Activated CD4-positive, alpha-beta memory T cell treated with anti-CD3 and anti-CD28 coated beads, Interleukin-2, amount 10 ng/mL, durations not matched to agents 7 days and 5 days (primary cell): ENCODE measurements around the gene TENM4. TPM values are rescaled to one million over a fixed set of nuclear protein-coding genes. Genes with fewer than 3 reads are reported as not detected.
A peak's percentile ranks its signal among the peaks of the same experiment; 100 is the strongest.
"Not testable (repeated sequence)": the region's sequence is repeated elsewhere in the genome, so short reads cannot be mapped to it uniquely, and the experiment has no call there.

ENCODE experiments used
- CTCF ChIA-PET: fragments of 350-600 bp; sonication (Branson Sonifier 250); formaldehyde crosslinking; loops from one replicate; lab custom pipeline; 2021; ENCODE audit warnings: antibody characterized with exemption, inconsistent platforms; lab: Charles Lee
- POLR2A ChIA-PET: fragments of 350-600 bp; sonication (Branson Sonifier 250); formaldehyde crosslinking; loops from one replicate; lab custom pipeline; 2021; ENCODE audit warnings: antibody characterized with exemption; lab: Charles Lee
- DNase-seq: peaks from one replicate; pipeline ENCODE4 v3.0.0-alpha.2; 2020
- H3K27ac Mint-ChIP-seq: one replicate; pipeline ENCODE4 v1.8.0; 2021; ENCODE audit warnings: mild to moderate bottlenecking, mixed read lengths
- H3K27me3 Mint-ChIP-seq: one replicate; pipeline ENCODE4 v1.8.0; 2021; ENCODE audit warnings: mixed read lengths
- H3K36me3 Mint-ChIP-seq: one replicate; pipeline ENCODE4 v1.8.0; 2021; ENCODE audit warnings: low read depth, mixed read lengths
- H3K4me1 Mint-ChIP-seq: one replicate; pipeline ENCODE4 v1.8.0; 2021; ENCODE audit warnings: mixed read lengths
- H3K4me3 Mint-ChIP-seq: one replicate; pipeline ENCODE4 v1.8.0; 2021; ENCODE audit warnings: mild to moderate bottlenecking, mixed read lengths
- H3K9me3 Mint-ChIP-seq: one replicate; pipeline ENCODE4 v1.8.0; 2021; ENCODE audit warnings: mixed read lengths
- total RNA-seq, 2 experiments: library from RNA; stranded (reverse); gene quantifications; one replicate each; pipeline ENCODE4 v1.2.3, GENCODE V29; 2021

TENM4 gene
- total RNA-seq, 2 experiments from 2014 or later = not detected

DNA sequence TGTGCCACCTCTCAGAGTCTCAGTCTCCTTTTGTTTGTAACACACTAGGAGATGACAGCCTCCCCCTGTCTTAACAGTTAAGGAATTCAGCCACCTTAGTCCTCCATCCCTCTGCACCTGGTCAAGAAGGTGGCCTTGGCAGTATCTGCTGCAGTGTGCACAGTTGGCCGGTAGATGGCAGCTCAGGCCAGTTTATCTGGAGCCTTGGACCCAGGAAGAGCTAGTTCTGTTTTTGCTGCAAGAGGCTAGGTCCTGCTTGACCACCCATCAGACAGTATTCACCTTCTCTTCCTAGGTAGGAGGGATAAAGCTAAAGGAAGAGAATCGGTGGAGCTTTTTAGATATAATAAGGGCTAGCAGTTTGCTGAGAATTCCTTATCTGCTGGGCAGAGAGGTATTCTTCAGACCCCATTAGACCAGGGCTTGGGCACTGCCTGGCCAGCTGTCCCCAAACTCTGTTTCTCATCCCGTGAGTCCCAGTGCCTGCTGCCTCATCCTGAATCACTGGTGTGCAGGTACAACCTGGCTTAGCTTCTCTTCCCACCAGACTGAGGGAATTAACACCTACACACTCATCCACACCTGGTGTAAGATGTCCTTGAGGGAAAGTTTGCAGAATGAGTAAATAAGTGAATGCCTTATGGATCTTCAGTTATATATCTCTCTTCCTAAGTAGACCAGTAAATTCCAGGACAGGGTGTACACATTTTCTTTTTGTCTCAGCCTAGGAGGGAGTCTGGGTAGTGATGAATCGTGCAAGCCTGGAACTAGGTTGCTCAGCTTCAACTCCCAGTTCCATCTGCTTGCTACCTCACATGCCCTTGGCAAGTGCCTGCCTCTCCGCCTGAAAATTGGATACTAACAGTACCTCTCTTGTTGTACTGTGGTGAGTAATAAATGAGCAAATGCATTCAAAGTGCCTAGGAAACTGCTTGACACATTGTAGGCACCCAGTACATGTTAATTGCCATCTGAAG lies 795.3 kb downstream of the TENM4 start:
- Mint-ChIP-seq H3K27me3 (no peaks in the 10 kb centered on the region), H3K27ac (no peak overlapping the region), H3K36me3 (no peaks in the 10 kb centered on the region), H3K9me3 (no peaks in the 10 kb centered on the region), H3K4me3 (peak overlapping the region; percentile 11), H3K4me1 (peaks cover 24% of the 10 kb centered on the region)
- peak; percentile 75 for DNase-seq
- POLR2A ChIA-PET = interaction anchor here (0.7 to 1.4 kb wide), 2 partner anchors 9 to 70 kb away, joined by 3 read pairs; no protein-coding TSS in a partner anchor
- CTCF ChIA-PET = interaction anchor here (0.5 to 3.9 kb wide), 47 partner anchors 10 to 1165 kb away, joined by 3 to 69 read pairs (median 3); no protein-coding TSS in a partner anchor

DNA sequence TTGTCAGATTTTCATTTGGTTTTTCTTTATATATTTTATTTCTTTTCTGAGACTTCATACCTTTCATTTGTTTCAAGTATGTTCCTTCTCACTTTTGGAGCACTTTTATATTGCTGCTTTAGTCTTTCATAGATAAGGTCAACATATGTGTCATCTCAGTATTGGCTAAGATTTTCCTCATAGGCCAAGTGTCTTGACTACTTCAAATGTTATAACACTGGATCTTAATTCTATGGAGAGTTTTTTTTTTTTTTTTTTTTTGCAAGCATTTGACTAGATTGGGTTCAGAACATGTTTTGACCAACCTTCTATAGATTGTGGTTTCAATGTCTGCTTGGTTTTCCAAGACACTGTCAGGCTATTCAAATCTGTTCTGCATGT lies 797.2 kb downstream of the TENM4 start:
- H3K4me3 Mint-ChIP-seq = no peak overlapping the region
- CTCF ChIA-PET = interaction anchor here (3.9 kb wide), 1 partner anchor 73 kb away, joined by 69 read pairs; no protein-coding TSS in a partner anchor
- no peaks in the 10 kb centered on the region for H3K36me3 Mint-ChIP-seq
- POLR2A ChIA-PET = no interaction called here
- H3K9me3 Mint-ChIP-seq = no peaks in the 10 kb centered on the region
- H3K4me1 Mint-ChIP-seq = peaks cover 24% of the 10 kb centered on the region
- DNase-seq = no peak
- no peak overlapping the region for H3K27ac Mint-ChIP-seq
- H3K27me3 Mint-ChIP-seq = no peaks in the 10 kb centered on the region

DNA sequence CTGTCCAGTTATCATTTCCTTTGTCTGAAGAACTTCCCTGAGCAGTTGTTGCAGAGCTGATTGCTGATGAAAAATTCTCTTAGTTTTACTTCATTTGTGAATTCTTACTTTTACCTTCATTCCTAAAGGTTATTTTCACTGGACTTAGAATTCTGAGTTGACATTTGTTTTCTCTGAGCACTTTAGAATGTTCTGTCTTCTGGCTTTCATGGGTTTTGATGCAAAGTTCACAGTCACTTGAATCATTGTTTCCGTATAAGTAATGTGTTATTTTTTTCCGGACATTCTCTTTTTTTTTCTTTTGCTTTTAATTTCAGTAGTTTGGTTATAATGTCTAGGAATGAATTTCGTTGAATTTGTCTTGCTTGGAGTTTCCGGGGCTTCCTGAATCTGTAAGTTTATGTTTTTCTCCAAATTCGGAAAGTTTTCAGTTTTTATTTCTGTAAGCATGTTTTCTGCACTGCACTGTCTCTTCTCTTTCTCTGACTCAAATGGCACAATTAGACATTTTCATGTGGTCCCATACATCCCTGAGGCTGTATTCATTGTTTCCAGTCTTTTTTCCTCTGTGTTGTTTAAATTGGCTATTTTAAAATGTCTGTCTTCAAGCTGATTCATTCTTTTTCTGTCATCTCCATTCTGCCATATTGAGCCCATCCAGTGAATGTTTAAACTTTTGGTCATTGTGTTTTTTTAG lies 797.7 kb downstream of the TENM4 start:
- no peak for DNase-seq
- peaks cover 24% of the 10 kb centered on the region for H3K4me1 Mint-ChIP-seq
- no peaks in the 10 kb centered on the region for H3K36me3 Mint-ChIP-seq
- no peaks in the 10 kb centered on the region for H3K27me3 Mint-ChIP-seq
- peak overlapping the region; percentile 32 for H3K27ac Mint-ChIP-seq
- ChIA-PET CTCF (interaction anchor here (3.9 kb wide), 1 partner anchor 73 kb away, joined by 69 read pairs; no protein-coding TSS in a partner anchor), POLR2A (no interaction called here)
- no peaks in the 10 kb centered on the region for H3K9me3 Mint-ChIP-seq
- H3K4me3 Mint-ChIP-seq = peak overlapping the region; percentile 22

DNA sequence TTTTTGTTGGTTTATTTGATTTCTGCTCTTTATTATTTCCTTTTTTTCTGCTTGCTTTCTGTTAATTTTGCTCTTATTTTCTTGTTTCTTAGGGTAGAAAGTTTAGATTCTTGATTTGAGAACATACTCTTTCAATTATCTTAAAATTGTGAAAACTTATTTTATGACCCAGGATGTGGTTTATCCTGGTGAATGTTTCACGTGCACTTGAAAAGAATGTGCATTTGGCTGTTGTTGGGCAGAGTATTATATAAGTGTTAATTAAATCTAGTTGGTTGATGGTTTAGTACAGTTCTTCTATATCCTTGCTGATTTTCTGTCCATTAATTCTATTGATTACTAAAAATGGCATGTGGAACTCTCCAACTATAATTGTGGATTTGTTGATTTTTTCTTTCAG lies 799.3 kb downstream of the TENM4 start:
- ChIA-PET CTCF (no interaction called here), POLR2A (no interaction called here)
- H3K9me3 Mint-ChIP-seq = peaks cover 3% of the 10 kb centered on the region
- no peaks in the 10 kb centered on the region for H3K27me3 Mint-ChIP-seq
- peaks cover 24% of the 10 kb centered on the region for H3K4me1 Mint-ChIP-seq
- no peak for DNase-seq
- no peak overlapping the region for H3K27ac Mint-ChIP-seq
- H3K36me3 Mint-ChIP-seq = no peaks in the 10 kb centered on the region
- no peak overlapping the region for H3K4me3 Mint-ChIP-seq

DNA sequence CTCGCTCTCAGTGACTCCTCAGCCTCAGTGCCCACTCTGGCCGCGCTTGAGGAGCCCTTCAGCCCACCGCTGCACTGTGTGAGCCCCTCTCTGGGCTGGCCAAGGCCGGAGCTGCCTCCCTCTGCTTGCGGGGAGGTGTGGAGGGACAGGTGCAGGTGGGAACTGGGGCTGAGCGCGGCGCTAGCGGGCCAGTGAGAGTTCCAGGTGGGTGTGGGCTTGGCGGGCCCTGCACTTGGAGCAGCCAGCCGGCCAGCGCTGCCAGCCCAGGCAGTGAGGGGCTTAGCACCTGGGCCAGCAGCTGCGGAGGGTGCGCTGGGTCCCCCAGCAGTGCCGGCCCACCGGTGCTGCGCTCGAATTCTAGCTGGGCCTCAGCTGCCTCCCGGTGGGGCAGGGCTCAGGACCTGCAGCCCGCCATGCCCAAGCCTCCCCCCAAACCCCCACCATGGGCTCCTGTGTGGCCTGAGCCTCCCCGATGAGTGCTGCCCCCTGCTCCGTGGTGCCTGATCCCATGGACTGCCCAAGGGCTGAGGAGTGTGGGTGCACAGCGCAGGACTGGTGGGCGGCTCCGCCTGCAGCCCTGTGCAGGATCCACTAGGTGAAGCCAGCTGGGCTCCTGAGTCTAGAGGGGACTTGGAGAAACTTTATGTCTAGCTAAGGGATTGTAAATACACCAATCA lies 802.0 kb downstream of the TENM4 start:
- Mint-ChIP-seq H3K27ac (no peak overlapping the region), H3K4me3 (no peak overlapping the region), H3K36me3 (peaks cover 2% of the 10 kb centered on the region), H3K9me3 (peaks cover 6% of the 10 kb centered on the region), H3K27me3 (no peaks in the 10 kb centered on the region), H3K4me1 (peaks cover 25% of the 10 kb centered on the region)
- POLR2A ChIA-PET = no interaction called here
- DNase-seq = no peak
- CTCF ChIA-PET = no interaction called here

DNA sequence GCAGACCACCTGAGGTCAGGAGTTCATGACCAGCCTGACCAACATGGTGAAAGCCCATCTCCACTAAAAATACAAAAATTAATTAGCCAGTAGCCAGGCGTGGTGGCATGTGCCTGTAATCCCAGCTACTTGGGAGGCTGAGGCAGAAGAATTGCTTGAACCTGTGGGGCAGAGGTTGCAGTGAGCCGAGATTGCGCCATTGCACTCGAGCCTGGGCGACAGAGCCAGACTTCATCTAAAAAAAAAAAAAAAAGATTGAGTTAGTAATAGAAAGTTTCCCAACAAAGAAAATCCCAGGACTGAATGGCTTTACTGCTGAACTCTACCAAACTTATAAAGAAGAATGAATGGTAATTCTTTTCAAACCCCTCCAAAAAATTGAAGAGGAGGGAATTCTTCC lies 803.3 kb downstream of the TENM4 start:
- CTCF ChIA-PET, H3K36me3 Mint-ChIP-seq, H3K27me3 Mint-ChIP-seq, DNase-seq, H3K27ac Mint-ChIP-seq, POLR2A ChIA-PET, H3K4me3 Mint-ChIP-seq: not testable (repeated sequence)
- Mint-ChIP-seq H3K4me1 (peaks cover 14% of the 10 kb centered on the region), H3K9me3 (peaks cover 14% of the 10 kb centered on the region)

DNA sequence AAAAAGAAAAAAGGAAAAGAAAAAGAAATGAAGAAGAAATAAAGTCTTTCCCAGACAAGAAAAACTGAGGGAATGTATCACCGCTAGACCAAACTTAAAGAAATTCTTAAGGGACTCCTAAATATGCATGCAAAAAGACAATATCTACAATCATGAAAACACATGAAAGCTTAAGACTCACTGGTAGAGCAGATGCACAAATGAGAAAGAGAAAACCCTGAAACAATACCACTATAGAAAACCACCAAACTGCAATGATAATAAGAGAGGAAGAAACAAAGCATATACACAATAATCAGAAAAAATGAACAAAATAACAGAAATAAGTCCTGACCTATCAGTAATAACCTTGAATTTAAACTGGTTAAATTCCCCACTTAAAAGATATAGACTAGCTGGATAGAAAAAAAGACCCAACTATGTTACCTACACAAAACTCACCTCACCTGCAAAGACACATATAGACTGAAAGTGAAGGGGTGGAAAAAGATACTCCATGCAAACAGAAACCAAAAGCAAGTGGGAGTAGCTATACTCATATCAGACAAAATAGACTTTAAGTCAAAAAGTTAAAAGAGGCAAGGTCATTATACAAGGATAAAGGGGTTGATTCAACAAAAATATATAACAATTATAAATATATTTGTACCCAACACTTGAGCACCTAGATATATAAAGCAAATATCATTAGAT lies 804.9 kb downstream of the TENM4 start:
- H3K36me3 Mint-ChIP-seq = peaks cover 2% of the 10 kb centered on the region
- POLR2A ChIA-PET = interaction anchor here (0.6 kb wide), 1 partner anchor 10 kb away, joined by 3 read pairs; no protein-coding TSS in a partner anchor

DNA sequence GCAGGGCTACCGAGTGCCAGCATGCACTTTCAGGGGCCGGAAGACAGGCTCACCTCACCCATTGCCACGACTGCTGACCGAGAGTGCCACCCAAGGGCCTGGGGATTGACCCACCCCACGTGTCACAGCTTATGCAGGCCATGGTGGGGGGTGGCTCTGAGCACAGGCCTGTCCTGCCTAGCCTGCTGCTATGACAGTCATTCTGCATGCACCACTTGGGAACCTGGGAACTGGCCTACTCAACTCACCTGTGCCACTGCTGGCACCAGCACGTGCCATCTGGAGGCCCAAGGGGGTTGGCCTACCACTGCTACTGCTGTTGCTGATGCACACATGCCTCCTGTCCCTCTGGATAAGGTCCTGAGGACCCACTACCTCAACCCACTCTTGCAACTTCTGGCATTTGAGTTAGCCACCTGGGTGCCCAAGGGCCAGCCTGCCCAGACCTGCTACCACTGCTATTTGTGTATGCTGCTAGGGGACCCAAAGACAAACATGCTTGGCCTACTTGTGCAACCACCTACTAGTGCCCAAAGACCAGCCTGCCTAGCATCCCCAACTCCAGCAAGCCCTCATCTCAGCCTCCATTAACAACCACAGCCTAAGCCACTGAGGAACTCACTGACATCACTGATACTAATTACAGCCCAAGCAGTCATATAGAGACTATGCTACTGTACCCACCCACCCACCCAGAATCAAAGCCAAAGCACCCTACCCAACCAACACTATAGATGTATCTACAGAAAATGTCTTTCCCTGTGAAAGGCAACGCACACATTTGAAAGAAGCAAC lies 807.1 kb downstream of the TENM4 start:
- Mint-ChIP-seq H3K4me3 (no peak overlapping the region), H3K27ac (no peak overlapping the region), H3K9me3 (peaks cover 19% of the 10 kb centered on the region), H3K36me3 (peaks cover 2% of the 10 kb centered on the region), H3K4me1 (peaks cover 9% of the 10 kb centered on the region), H3K27me3 (no peaks in the 10 kb centered on the region)
- CTCF ChIA-PET = interaction anchor here (1.3 to 2.9 kb wide), 2 partner anchors 12 kb away, joined by 4 to 11 read pairs; no protein-coding TSS in a partner anchor
- no peak for DNase-seq
- POLR2A ChIA-PET = no interaction called here

More for the DNA sequence above, 804.9 kb downstream of the TENM4 start:
- H3K4me3 Mint-ChIP-seq = no peak overlapping the region
- no peak for DNase-seq
- H3K9me3 Mint-ChIP-seq = peaks cover 14% of the 10 kb centered on the region
- CTCF ChIA-PET = interaction anchor here (2.9 kb wide), 1 partner anchor 10 kb away, joined by 11 read pairs; no protein-coding TSS in a partner anchor
- H3K27ac Mint-ChIP-seq = no peak overlapping the region
- H3K4me1 Mint-ChIP-seq = peaks cover 9% of the 10 kb centered on the region
- no peaks in the 10 kb centered on the region for H3K27me3 Mint-ChIP-seq

DNA sequence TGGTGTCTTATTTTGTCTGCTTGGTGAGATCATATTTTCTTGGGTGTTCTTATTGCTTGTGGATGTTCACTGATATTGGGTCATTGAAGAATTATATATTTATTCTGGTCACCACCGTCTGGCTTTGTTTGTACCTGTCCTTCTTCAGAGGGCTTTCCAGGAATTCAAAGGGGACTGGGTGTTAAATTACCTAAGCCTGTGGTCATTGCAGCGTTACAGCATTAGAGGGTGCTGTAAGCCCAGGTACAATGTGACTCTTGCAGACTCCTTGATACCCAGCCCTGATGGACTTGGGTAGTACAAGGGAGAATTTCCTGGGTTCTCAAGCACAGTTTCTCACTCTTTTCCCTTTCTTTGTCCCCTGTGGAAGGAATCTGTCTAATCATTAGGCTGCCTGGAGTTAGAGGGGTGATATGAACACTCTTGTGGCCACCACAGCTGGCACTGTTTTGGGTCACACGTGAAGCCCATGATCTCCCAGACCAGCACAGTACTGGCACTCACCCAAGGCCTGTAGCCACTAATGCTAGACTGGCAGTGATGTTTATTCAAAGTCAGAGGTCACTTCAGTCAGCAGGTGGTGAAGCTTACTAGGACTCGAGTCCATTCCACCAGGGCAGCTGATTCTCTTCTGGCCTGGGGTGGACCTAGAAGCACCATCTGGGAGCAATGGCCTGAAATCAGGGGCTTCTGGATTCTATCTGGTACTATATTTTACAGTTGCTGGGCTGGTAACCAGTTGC lies 810.1 kb downstream of the TENM4 start:
- CTCF ChIA-PET = no interaction called here
- H3K27me3 Mint-ChIP-seq = peaks cover 12% of the 10 kb centered on the region
- POLR2A ChIA-PET = no interaction called here
- peaks cover 4% of the 10 kb centered on the region for H3K4me1 Mint-ChIP-seq
- peaks cover 2% of the 10 kb centered on the region for H3K36me3 Mint-ChIP-seq
- no peak overlapping the region for H3K27ac Mint-ChIP-seq
- H3K9me3 Mint-ChIP-seq = peaks cover 16% of the 10 kb centered on the region
- no peak overlapping the region for H3K4me3 Mint-ChIP-seq
- DNase-seq = no peak

DNA sequence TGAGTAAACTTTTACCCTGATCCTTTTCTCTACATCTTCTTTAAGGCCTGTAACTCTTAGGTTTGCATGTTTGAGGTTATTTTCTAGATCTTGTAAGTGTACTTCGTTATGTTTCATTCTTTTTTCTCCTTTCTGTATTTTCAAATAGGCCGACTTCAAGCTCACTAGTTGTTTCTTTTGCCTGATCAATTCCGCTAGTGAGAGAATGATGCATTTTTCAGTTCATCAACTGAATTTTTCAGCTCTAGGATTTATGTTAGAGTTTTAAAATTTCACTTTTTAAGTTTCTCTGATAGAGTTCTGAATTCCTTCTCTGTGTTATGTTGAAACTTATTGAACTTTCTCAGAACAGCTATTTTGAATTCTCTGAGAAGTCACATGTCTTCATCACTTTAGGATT lies 810.7 kb downstream of the TENM4 start:
- no peak overlapping the region for H3K27ac Mint-ChIP-seq
- no peak overlapping the region for H3K4me3 Mint-ChIP-seq
- H3K36me3 Mint-ChIP-seq = peaks cover 2% of the 10 kb centered on the region
- ChIA-PET POLR2A (no interaction called here), CTCF (no interaction called here)
- H3K4me1 Mint-ChIP-seq = peaks cover 2% of the 10 kb centered on the region
- DNase-seq = no peak
- peaks cover 16% of the 10 kb centered on the region for H3K9me3 Mint-ChIP-seq
- peaks cover 12% of the 10 kb centered on the region for H3K27me3 Mint-ChIP-seq

DNA sequence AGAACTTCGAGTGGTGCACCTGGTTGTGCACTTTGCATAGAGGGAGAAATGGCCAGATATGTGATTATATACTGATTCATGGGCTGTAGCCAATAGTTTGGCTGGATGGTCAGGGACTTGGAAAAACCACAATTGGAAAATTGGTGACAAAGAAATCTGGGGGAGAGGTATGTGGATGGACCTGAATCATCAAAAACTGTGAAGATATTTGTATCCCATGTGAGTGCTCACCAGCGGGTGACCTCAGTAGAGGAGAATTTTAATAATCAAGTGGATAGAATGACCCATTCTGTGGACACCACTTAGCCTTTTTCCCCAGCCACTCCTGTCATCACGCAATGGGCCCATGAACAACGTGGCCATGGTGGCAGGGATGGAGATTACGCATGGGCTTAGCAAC lies 818.2 kb downstream of the TENM4 start:
- H3K27ac Mint-ChIP-seq = no peak overlapping the region
- peaks cover 11% of the 10 kb centered on the region for H3K27me3 Mint-ChIP-seq
- POLR2A ChIA-PET = no interaction called here
- no peak for DNase-seq
- H3K4me3 Mint-ChIP-seq = no peak overlapping the region
- CTCF ChIA-PET = no interaction called here
- H3K36me3 Mint-ChIP-seq = no peaks in the 10 kb centered on the region
- no peaks in the 10 kb centered on the region for H3K4me1 Mint-ChIP-seq
- H3K9me3 Mint-ChIP-seq = peaks cover 8% of the 10 kb centered on the region
